ENCODE results near the gene GAS5. TPM values are rescaled to one million over a fixed set of nuclear protein-coding genes. Genes with fewer than 3 reads are reported as not detected.

GAS5 gene
- 397 TPM for total RNA-seq (ENCODE audit: unreplicated experiment)
- long read RNA-seq, transcript GAS5-221 (12 exons, 632 nt), result major isoform, 61 of 181 reads
- long read RNA-seq, partial matches to known transcripts, result 8 of 181 reads
- long read RNA-seq, other reads (novel, unspliced or antisense), result 105 of 181 reads

- Mint-ChIP-seq H3K27ac (ENCODE audit: unreplicated experiment) (peak within 1 kb of the TSS; percentile 93), H3K9me3 (ENCODE audit: unreplicated experiment) (no peaks in the 10 kb centered on the region), H3K4me3 (ENCODE audit: unreplicated experiment) (peak within 1 kb of the TSS; percentile 96), H3K4me1 (ENCODE audit: unreplicated experiment) (peaks cover 41% of the 10 kb centered on the region), H3K27me3 (ENCODE audit: unreplicated experiment) (peaks cover 14% of the 10 kb centered on the region), H3K36me3 (ENCODE audit: low read depth, unreplicated experiment) (peaks cover 31% of the 10 kb centered on the region)
- peak; percentile 97 for DNase-seq (ENCODE audit: low spot score)
- TF ChIP-seq CTCF (IDR thresholded peaks at IDR 0.05; ENCODE audit: unreplicated experiment), result no peak
Measured at GRCh38 chr1:173867753-173868265, at the start of gene GAS5. GAS5 (minus strand) TSS chr1:173867989.

GRCh38 chr1:173917149-173917548 is 49.4 kb upstream of the GAS5 start, which contains the start of gene SERPINC1:
SERPINC1 (minus strand) TSS chr1:173917327; CDS start chr1:173917259, 68 bp downstream.
- H3K27ac Mint-ChIP-seq (ENCODE audit: unreplicated experiment), result no peak within 1 kb of the TSS
- no peak for TF ChIP-seq CTCF (IDR thresholded peaks at IDR 0.05; ENCODE audit: unreplicated experiment)

GRCh38 chr1:173916667-173917066 is 48.9 kb upstream of the GAS5 start:
- no peak overlapping the region for H3K4me3 Mint-ChIP-seq (ENCODE audit: unreplicated experiment)
- H3K27me3 Mint-ChIP-seq (ENCODE audit: unreplicated experiment), result peaks cover 9% of the 10 kb centered on the region
- TF ChIP-seq CTCF (IDR thresholded peaks at IDR 0.05; ENCODE audit: unreplicated experiment), result no peak
- peaks cover 5% of the 10 kb centered on the region for H3K4me1 Mint-ChIP-seq (ENCODE audit: unreplicated experiment)
- no peak overlapping the region for H3K27ac Mint-ChIP-seq (ENCODE audit: unreplicated experiment)
- H3K36me3 Mint-ChIP-seq (ENCODE audit: low read depth, unreplicated experiment), result peaks cover 4% of the 10 kb centered on the region
- no peak for DNase-seq (ENCODE audit: low spot score)
- H3K9me3 Mint-ChIP-seq (ENCODE audit: unreplicated experiment), result no peaks in the 10 kb centered on the region

More at GRCh38 chr1:173917149-173917548, 49.4 kb upstream of the GAS5 start, which contains the start of gene SERPINC1:
- H3K9me3 Mint-ChIP-seq (ENCODE audit: unreplicated experiment), result no peaks in the 10 kb centered on the region
- peaks cover 4% of the 10 kb centered on the region for H3K36me3 Mint-ChIP-seq (ENCODE audit: low read depth, unreplicated experiment)
- no peak within 1 kb of the TSS for H3K4me3 Mint-ChIP-seq (ENCODE audit: unreplicated experiment)
- no peak for DNase-seq (ENCODE audit: low spot score)
- H3K27me3 Mint-ChIP-seq (ENCODE audit: unreplicated experiment), result peaks cover 7% of the 10 kb centered on the region
- peaks cover 5% of the 10 kb centered on the region for H3K4me1 Mint-ChIP-seq (ENCODE audit: unreplicated experiment)

GRCh38 chr1:173915596-173915995 is 47.8 kb upstream of the GAS5 start:
- peaks cover 4% of the 10 kb centered on the region for H3K36me3 Mint-ChIP-seq (ENCODE audit: low read depth, unreplicated experiment)
- TF ChIP-seq CTCF (IDR thresholded peaks at IDR 0.05; ENCODE audit: unreplicated experiment), result no peak
- no peaks in the 10 kb centered on the region for H3K9me3 Mint-ChIP-seq (ENCODE audit: unreplicated experiment)
- H3K4me1 Mint-ChIP-seq (ENCODE audit: unreplicated experiment), result peaks cover 5% of the 10 kb centered on the region
- no peak overlapping the region for H3K4me3 Mint-ChIP-seq (ENCODE audit: unreplicated experiment)
- peaks cover 9% of the 10 kb centered on the region for H3K27me3 Mint-ChIP-seq (ENCODE audit: unreplicated experiment)
- no peak for DNase-seq (ENCODE audit: low spot score)
- peak overlapping the region; percentile 49 for H3K27ac Mint-ChIP-seq (ENCODE audit: unreplicated experiment)

- Mint-ChIP-seq H3K4me1 (ENCODE audit: unreplicated experiment) (peaks cover 5% of the 10 kb centered on the region), H3K9me3 (ENCODE audit: unreplicated experiment) (no peaks in the 10 kb centered on the region)
Measured at GRCh38 chr1:173914366-173914871, 46.6 kb upstream of the GAS5 start.

More at GRCh38 chr1:173914366-173914871, 46.6 kb upstream of the GAS5 start:
- Mint-ChIP-seq H3K27me3 (ENCODE audit: unreplicated experiment) (peaks cover 10% of the 10 kb centered on the region), H3K4me3 (ENCODE audit: unreplicated experiment) (no peak overlapping the region), H3K36me3 (ENCODE audit: low read depth, unreplicated experiment) (peaks cover 11% of the 10 kb centered on the region), H3K27ac (ENCODE audit: unreplicated experiment) (no peak overlapping the region)
- TF ChIP-seq CTCF (IDR thresholded peaks at IDR 0.05; ENCODE audit: unreplicated experiment), result peak; percentile 79
- peak; percentile 43 for DNase-seq (ENCODE audit: low spot score)

Measured in endothelial cell (in vitro differentiated cells).